Stimulated activated effector memory CD8-positive, alpha-beta T cell treated with anti-CD3 and anti-CD28 coated beads, Interleukin-12 subunit alpha, Interleukin-12 subunit beta, amount 100 ng/mL, for 72 hours (primary cell): ENCODE results near the gene TJP3.
"Not testable (repeated sequence)": the region's sequence is repeated elsewhere in the genome, so short reads cannot be mapped to it uniquely, and the experiment has no call there.

Experiments used
- ATAC-seq: fragments of 150-1000 bp; cut with Tn5 transposase; 2 replicates; pipeline ENCODE4 v1.10.0; 2021
- DNase-seq, 2 donors: peaks; one replicate each; pipeline ENCODE4 v3.0.0; 2021 to 2022; ENCODE audit warnings: low spot score in 2 of 2
- H3K27ac Mint-ChIP-seq: one replicate; pipeline ENCODE4 v1.8.0; 2022; ENCODE audit warnings: mild to moderate bottlenecking, mixed read lengths
- H3K36me3 Mint-ChIP-seq: one replicate; pipeline ENCODE4 v1.8.0; 2022; ENCODE audit warnings: mild to moderate bottlenecking, mixed read lengths
- H3K4me1 Mint-ChIP-seq: one replicate; pipeline ENCODE4 v1.8.0; 2022; ENCODE audit warnings: mixed read lengths
- H3K4me3 Mint-ChIP-seq: one replicate; pipeline ENCODE4 v1.8.0; 2022; ENCODE audit warnings: mild to moderate bottlenecking, mixed read lengths
- H3K9me3 Mint-ChIP-seq: one replicate; pipeline ENCODE4 v1.8.0; 2022; ENCODE audit warnings: mixed read lengths

TJP3 gene

GRCh38 chr19:3708207-3708931, at the start of gene TJP3:
Gene TJP3 (plus strand): TSS chr19:3708384. CDS start chr19:3728433, 20,049 bp downstream.
- no peak for DNase-seq
- ATAC-seq = no peak
- H3K4me3 Mint-ChIP-seq = no peak within 1 kb of the TSS
- no peak within 1 kb of the TSS for H3K27ac Mint-ChIP-seq
- no peaks in the 10 kb centered on the region for H3K36me3 Mint-ChIP-seq
- H3K9me3 Mint-ChIP-seq = no peaks in the 10 kb centered on the region
- H3K4me1 Mint-ChIP-seq = peaks cover 5% of the 10 kb centered on the region

GRCh38 chr19:3658870-3659745, 49.1 kb upstream of the TJP3 start:
- no peak overlapping the region for H3K27ac Mint-ChIP-seq
- no peaks in the 10 kb centered on the region for H3K9me3 Mint-ChIP-seq
- H3K36me3 Mint-ChIP-seq = peaks cover 83% of the 10 kb centered on the region
- DNase-seq = no peak
- ATAC-seq = no peak
- no peak overlapping the region for H3K4me3 Mint-ChIP-seq
- no peaks in the 10 kb centered on the region for H3K4me1 Mint-ChIP-seq

- H3K27ac Mint-ChIP-seq = no peak overlapping the region
Observed at GRCh38 chr19:3659746-3660112, 48.5 kb upstream of the TJP3 start.

GRCh38 chr19:3660493-3661219, 47.5 kb upstream of the TJP3 start:
- Mint-ChIP-seq H3K9me3 (no peaks in the 10 kb centered on the region), H3K4me3 (no peak overlapping the region), H3K4me1 (no peaks in the 10 kb centered on the region), H3K36me3 (peaks cover 80% of the 10 kb centered on the region), H3K27ac (no peak overlapping the region)
- DNase-seq = no peak
- ATAC-seq = no peak

More at GRCh38 chr19:3659746-3660112, 48.5 kb upstream of the TJP3 start:
- Mint-ChIP-seq H3K9me3 (no peaks in the 10 kb centered on the region), H3K4me1 (no peaks in the 10 kb centered on the region), H3K4me3 (no peak overlapping the region), H3K36me3 (peaks cover 83% of the 10 kb centered on the region)
- no peak for DNase-seq
- ATAC-seq = no peak

- no peak for ATAC-seq
- H3K27ac Mint-ChIP-seq = no peak overlapping the region
- H3K4me3 Mint-ChIP-seq = no peak overlapping the region
- no peaks in the 10 kb centered on the region for H3K9me3 Mint-ChIP-seq
- DNase-seq = no peak
- H3K36me3 Mint-ChIP-seq = peaks cover 81% of the 10 kb centered on the region
- H3K4me1 Mint-ChIP-seq = peaks cover 8% of the 10 kb centered on the region
Observed at GRCh38 chr19:3661284-3662238, 46.6 kb upstream of the TJP3 start.

- ATAC-seq (no peak), DNase-seq (no peak)
- H3K36me3 Mint-ChIP-seq = peaks cover 84% of the 10 kb centered on the region
- H3K27ac Mint-ChIP-seq = no peak overlapping the region
- H3K4me3 Mint-ChIP-seq = no peak overlapping the region
- H3K9me3 Mint-ChIP-seq = no peaks in the 10 kb centered on the region
- peaks cover 29% of the 10 kb centered on the region for H3K4me1 Mint-ChIP-seq
Observed at GRCh38 chr19:3663838-3664237, 44.3 kb upstream of the TJP3 start.

- DNase-seq (no peak), ATAC-seq (no peak)
Observed at GRCh38 chr19:3664879-3665642, 43.1 kb upstream of the TJP3 start.

GRCh38 chr19:3665681-3666544, 42.3 kb upstream of the TJP3 start:
- peak; percentile 71 for ATAC-seq
- peaks cover 49% of the 10 kb centered on the region for H3K4me1 Mint-ChIP-seq
- H3K4me3 Mint-ChIP-seq = no peak overlapping the region
- peaks cover 78% of the 10 kb centered on the region for H3K36me3 Mint-ChIP-seq
- H3K27ac Mint-ChIP-seq = peak overlapping the region; percentile 52
- H3K9me3 Mint-ChIP-seq = no peaks in the 10 kb centered on the region
- DNase-seq = peak; percentile 87 to 93

More at GRCh38 chr19:3664879-3665642, 43.1 kb upstream of the TJP3 start:
- peaks cover 41% of the 10 kb centered on the region for H3K4me1 Mint-ChIP-seq
- H3K36me3 Mint-ChIP-seq = peaks cover 77% of the 10 kb centered on the region
- H3K9me3 Mint-ChIP-seq = no peaks in the 10 kb centered on the region
- H3K27ac Mint-ChIP-seq = no peak overlapping the region
- H3K4me3 Mint-ChIP-seq = no peak overlapping the region

GRCh38 chr19:3666545-3666856, 41.7 kb upstream of the TJP3 start:
- DNase-seq, H3K27ac Mint-ChIP-seq, ATAC-seq, H3K9me3 Mint-ChIP-seq, H3K4me3 Mint-ChIP-seq: not testable (repeated sequence)
- Mint-ChIP-seq H3K4me1 (peaks cover 55% of the 10 kb centered on the region), H3K36me3 (peaks cover 78% of the 10 kb centered on the region)

- H3K4me3 Mint-ChIP-seq = no peak overlapping the region
- H3K4me1 Mint-ChIP-seq = peaks cover 59% of the 10 kb centered on the region
- peaks cover 82% of the 10 kb centered on the region for H3K36me3 Mint-ChIP-seq
- ATAC-seq (no peak), DNase-seq (no peak)
- no peaks in the 10 kb centered on the region for H3K9me3 Mint-ChIP-seq
- peak overlapping the region; percentile 97 for H3K27ac Mint-ChIP-seq
Observed at GRCh38 chr19:3667037-3667638, 41.0 kb upstream of the TJP3 start.

GRCh38 chr19:3667766-3668165, 40.4 kb upstream of the TJP3 start:
- peak overlapping the region; percentile 97 for H3K27ac Mint-ChIP-seq
- H3K4me1 Mint-ChIP-seq = peaks cover 66% of the 10 kb centered on the region

GRCh38 chr19:3668331-3669081, 39.7 kb upstream of the TJP3 start:
- peaks cover 72% of the 10 kb centered on the region for H3K4me1 Mint-ChIP-seq
- no peak for DNase-seq
- H3K4me3 Mint-ChIP-seq = peak overlapping the region; percentile 79
- H3K36me3 Mint-ChIP-seq = peaks cover 72% of the 10 kb centered on the region
- no peaks in the 10 kb centered on the region for H3K9me3 Mint-ChIP-seq
- H3K27ac Mint-ChIP-seq = peak overlapping the region; percentile 97
- no peak for ATAC-seq

More at GRCh38 chr19:3667766-3668165, 40.4 kb upstream of the TJP3 start:
- ATAC-seq = no peak
- H3K36me3 Mint-ChIP-seq = peaks cover 79% of the 10 kb centered on the region
- H3K9me3 Mint-ChIP-seq = no peaks in the 10 kb centered on the region
- no peak for DNase-seq
- H3K4me3 Mint-ChIP-seq = no peak overlapping the region
